ENCODE results near the gene NCK2.

Gene NCK2

GRCh38 chr2:105814291-105814940, 69.7 kb downstream of the NCK2 start:
- no peak for DNase-seq (ENCODE audit: low spot score)

GRCh38 chr2:105815401-105815800, 70.7 kb downstream of the NCK2 start:
- DNase-seq (ENCODE audit: low spot score), result no peak

GRCh38 chr2:105820151-105820550, 75.4 kb downstream of the NCK2 start:
- no peak for DNase-seq (ENCODE audit: low spot score)

GRCh38 chr2:105820691-105821090, 76.0 kb downstream of the NCK2 start:
- DNase-seq (ENCODE audit: low spot score), result no peak

GRCh38 chr2:105821428-105822125, 76.9 kb downstream of the NCK2 start:
- DNase-seq (ENCODE audit: low spot score), result no peak

GRCh38 chr2:105822186-105822585, 77.5 kb downstream of the NCK2 start:
- no peak for DNase-seq (ENCODE audit: low spot score)

GRCh38 chr2:105824446-105824845, 79.7 kb downstream of the NCK2 start:
- DNase-seq (ENCODE audit: low spot score), result no peak

GRCh38 chr2:105827351-105828096, 82.8 kb downstream of the NCK2 start:
- no peak for DNase-seq (ENCODE audit: low spot score)

GRCh38 chr2:105828558-105828957, 83.8 kb downstream of the NCK2 start:
- DNase-seq (ENCODE audit: low spot score), result no peak

- DNase-seq (ENCODE audit: low spot score), result no peak
Measured at GRCh38 chr2:105834931-105835330, 90.2 kb downstream of the NCK2 start.

- DNase-seq (ENCODE audit: low spot score), result no peak
Measured at GRCh38 chr2:105836341-105836740, 91.6 kb downstream of the NCK2 start.

GRCh38 chr2:105836840-105837692, 92.4 kb downstream of the NCK2 start:
- no peak for DNase-seq (ENCODE audit: low spot score)

- DNase-seq (ENCODE audit: low spot score), result no peak
Measured at GRCh38 chr2:105839793-105840192, 95.1 kb downstream of the NCK2 start.

GRCh38 chr2:105840933-105841332, 96.2 kb downstream of the NCK2 start:
- DNase-seq (ENCODE audit: low spot score), result no peak

- no peak for DNase-seq (ENCODE audit: low spot score)
Measured at GRCh38 chr2:105841551-105841950, 96.8 kb downstream of the NCK2 start.

GRCh38 chr2:105842555-105842954, 97.8 kb downstream of the NCK2 start:
- DNase-seq (ENCODE audit: low spot score), result no peak

GRCh38 chr2:105843476-105844374, 99.0 kb downstream of the NCK2 start:
- no peak for DNase-seq (ENCODE audit: low spot score)

- DNase-seq (ENCODE audit: low spot score), result no peak
Measured at GRCh38 chr2:105845976-105846375, 101.3 kb downstream of the NCK2 start.

- DNase-seq (ENCODE audit: low spot score), result no peak
Measured at GRCh38 chr2:105847056-105847455, 102.3 kb downstream of the NCK2 start.

- DNase-seq (ENCODE audit: low spot score), result no peak
Measured at GRCh38 chr2:105848367-105848766, 103.7 kb downstream of the NCK2 start.
